HG02571 (cell line): ENCODE results near the gene CAMTA1.

ENCODE experiments used
- ATAC-seq: cut with Tn5 transposase; IDR thresholded peaks from one replicate; pipeline ENCODE4 v1.9.1; 2021; ENCODE audit warnings: mild to moderate bottlenecking, moderate library complexity; ENCODE audit not compliant: unreplicated experiment

CAMTA1 gene

DNA sequence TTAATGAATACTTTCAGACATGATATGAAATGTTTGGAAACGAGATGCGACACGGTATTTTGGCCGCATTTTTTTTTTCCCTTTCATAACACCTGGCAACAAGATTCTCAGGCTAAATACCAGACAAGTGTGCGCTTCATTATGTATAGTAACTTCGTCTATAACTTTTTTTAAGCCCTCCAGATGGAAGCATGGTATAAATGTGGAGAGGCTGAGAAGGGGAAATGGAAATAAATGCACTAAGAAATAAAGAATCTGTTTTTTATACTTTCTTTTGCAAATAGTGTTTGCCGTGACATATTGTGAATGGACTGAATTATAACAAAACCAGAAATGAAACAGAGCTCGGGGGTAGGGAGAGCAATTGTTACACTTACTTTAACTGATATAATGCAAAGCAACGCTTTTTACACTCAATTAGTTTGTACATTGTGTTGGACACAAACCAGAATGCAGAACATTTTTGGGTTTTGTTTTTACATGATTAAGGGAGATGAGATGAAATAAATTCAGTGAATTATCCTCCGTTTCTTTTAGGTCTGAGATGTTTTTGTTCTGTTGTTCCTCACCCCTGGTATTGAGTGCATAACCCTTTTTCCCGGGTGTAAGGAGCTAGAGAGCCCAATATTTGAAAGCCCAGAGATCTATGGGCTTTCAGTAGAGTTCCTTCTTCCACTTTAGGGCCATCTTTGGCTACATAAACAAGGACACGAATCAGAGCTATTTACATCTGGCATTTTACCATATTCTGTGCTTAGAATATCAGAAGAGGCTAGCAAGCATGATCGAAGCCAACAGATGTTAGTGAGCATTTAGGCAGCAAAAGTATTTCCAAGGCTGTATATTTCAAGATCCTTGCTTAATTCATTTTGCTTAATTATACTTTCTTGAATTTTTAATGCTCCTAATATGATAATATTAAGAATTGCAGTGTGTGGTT, 478.0 kb downstream of the CAMTA1 start:
- no peak for ATAC-seq

DNA sequence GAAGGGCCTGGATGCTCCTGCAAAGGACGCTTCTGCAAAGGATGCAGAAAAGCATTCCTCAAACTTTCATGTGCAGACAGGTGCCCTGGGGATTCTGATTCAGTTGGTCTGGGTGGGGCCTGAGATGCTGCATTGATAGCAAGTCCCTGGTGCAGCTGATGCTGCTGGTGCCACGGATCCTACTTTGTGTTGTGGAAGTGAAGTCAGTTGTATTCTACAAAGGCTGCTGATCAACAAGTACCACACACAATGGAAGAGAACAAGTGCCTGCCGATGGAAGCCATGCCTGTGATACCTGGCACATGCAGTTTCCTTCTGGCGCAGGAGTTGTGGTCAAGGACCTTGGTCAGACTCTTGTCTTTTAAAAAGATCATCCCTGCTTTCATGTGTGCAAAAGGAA, 478.8 kb downstream of the CAMTA1 start:
- no peak for ATAC-seq

DNA sequence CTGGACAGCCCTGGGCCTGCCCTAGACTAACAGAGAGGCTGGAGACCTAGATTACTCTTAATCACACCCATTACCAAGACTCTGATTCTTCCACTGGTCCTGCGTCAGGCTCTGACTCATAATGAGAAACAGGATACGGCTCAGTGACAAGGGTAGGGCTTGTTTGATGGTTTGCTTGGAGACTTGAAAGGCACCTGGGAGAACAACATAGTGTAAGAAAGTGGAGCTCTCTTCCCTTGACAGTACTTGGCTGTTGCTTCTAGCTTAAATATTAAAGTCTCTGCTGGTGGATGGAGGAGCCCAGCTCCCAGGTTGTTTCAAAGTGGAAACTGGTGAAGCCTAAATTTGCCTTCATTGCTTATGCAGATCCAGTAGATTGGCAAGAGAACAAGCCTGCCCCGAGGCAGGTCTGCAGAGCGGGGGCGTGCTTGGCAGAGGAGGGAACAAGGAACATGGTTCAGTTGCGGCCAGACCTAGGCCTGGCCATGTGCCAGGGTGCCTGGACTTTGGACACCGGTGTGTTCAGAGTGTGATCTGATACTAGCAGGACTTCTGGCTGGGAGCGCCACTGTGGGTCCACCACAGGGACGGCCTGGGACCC, 480.6 kb downstream of the CAMTA1 start:
- ATAC-seq: no peak

DNA sequence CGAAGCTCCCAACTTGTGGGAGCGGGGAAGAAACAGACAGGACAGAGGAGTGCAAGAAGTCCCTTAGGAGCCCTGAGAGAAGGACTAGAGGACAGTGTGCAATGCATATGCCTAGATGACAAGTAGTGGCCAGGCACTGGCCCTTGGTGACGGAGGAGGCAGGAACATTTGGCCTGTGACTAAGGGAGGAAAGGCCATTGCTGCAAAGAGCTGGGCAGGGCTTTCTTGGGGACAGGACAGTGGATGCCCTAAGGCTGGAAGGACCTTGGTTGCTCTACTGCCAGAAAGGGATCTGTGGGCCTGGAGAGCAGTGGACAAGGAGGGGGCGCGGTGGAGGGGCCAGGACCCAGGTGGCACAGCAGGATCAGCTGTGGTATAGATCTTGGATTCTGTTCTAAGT, 481.3 kb downstream of the CAMTA1 start:
- no peak for ATAC-seq

DNA sequence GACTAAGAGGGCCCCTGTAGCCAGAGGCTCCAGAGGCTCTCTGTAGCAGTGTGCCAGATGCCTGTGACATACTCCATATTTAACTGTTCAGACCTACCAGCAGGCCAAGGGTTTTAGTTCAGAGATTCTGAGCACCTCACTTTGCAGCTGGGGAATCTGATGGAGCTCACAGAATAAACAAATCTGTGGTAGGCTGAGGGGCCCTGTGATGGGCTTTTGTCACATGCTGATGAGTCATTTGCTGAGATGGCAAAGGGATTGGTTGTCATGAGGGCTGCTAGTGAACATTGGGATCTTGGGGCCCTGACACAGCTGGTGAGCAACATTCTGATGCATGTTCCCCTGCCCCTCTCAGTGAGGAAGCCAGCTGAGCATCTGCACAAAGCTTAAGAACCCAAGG, 482.2 kb downstream of the CAMTA1 start:
- ATAC-seq: no peak

DNA sequence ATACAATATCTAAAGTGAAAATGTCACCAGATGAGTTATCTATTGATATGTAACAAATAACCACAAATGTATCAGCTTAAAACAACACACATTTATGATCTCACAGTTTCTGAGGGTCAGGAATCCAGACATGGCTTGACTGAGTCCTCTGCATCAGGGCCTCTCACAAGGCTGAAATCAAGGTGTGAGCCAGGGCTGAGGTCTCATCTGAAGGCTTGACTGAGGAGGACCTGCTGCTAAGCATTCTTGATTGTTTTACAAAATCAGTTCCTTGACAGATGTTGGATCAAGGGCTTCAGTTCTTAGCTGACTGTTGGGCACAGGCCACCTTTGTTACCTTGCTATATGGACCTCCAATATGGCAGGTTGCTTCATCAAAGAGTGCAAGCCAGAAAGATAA, 483.7 kb downstream of the CAMTA1 start:
- no peak for ATAC-seq

DNA sequence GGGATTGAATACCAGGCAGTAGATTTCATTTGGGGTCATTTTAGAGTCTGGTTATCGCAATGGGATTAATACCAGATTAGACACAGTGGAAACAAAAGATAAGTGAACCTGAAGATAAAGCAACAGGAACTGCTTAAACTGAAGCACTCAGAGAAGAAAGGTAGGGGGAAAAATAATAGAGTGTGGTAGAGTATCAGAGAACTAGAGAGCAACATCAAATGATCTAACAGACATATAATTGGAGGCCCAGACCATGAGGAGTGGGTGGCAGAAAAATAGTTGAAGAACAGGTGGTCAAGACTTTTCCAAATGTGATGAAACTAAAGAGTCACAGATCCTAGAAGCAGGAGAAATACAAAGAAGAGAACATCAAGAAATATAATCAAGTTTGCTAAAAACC, 484.3 kb downstream of the CAMTA1 start:
- ATAC-seq: no peak

DNA sequence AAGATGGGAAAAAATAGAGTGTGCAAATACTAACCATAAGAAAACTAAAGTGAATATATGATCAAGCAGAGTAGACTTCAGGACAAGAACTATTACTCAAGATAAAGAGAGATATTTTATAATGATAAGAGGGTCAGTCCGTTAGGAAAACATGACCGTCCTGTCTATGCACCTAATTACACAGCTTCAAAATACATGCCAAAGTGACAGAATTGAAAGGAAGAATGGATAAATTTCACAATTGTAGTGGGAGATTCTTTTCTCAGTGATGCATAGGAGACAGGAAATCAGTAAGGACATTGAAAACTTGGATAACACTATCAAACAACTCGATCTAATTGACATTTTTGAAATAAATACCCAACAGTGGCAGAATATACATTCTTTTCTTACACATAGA, 489.0 kb downstream of the CAMTA1 start:
- ATAC-seq: no peak

DNA sequence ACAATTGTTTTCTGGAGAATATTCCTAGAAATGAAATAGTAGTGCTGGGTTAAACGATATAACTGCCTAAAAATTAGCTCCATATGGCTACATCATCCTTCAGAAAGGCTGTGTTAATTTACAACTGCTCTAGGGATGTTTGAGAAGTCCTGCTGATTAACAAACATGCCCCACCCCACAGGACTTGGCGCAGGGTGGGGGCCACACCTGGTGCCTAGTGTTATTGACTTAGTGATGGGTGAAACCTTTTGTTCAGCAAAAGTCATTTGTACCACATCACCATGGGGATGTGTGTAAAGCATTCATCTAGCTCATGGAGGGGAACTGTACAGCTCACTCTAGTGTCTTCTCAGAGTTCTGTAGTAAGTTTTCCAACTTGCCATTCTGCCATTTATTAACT, 492.8 kb downstream of the CAMTA1 start:
- ATAC-seq: no peak

DNA sequence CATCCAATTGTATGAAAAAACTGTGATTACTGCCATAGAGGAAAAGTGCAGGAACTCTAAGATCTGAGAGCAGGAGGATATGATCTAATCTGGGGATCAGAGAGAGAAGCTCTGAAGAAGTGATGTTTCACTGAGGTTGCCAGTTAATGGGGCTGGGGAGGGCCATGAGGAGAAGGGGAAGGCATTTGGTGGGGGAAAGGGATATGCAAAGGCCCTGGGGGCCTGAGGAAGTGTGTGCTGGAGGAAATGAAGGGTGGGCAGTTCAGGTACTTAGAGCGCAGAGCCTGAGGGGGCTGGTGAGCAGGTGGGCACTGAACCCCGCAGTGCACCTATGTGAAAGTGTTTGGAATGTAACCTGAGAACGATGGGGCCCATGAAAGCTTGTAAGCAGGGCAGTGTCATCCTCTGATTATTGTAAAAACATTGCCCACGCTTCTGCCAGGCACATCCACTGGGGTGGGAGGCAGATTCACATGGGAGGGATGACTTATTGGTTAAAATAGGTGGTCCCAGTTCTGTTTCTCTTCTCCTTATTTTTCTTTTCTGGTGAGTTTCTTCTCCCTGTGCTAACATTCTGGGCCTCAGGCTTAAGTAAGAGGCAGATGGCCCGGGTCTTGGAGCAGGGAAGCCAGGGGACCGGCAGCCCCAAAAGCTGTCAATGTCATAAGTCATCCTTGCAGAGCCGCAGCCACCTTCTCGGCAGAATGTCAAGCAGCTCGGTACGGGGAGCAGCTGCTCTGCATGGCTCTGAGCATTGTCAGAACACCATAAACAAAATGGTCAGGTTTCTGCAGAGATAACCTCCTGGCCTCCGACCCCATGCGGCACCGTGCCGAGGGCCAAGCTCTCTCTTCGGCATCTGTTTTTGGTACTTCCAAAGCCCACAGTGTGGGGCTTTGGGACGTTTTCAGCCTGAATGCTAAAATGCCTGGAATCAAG, 493.8 kb downstream of the CAMTA1 start:
- no peak for ATAC-seq

DNA sequence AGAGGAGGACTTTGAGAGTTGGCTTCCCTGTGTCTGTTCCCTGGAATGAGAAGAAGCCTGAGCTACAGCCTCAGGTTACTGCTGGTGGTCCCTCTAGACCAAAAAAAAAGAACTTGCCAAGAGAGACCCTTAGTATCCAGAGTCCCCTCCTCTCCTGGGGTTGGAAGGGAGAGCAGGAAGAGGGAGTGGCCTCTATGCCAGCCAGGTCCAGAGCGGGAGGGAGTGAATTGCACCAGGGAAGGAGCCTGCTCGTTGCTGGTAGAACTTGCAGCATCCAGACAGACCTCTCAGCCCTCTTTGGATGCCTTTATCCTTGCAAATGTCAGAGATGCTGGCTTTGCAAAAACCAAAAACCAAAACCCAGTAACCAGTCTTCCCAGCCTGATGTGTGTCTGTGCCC, 494.5 kb downstream of the CAMTA1 start:
- ATAC-seq: no peak

DNA sequence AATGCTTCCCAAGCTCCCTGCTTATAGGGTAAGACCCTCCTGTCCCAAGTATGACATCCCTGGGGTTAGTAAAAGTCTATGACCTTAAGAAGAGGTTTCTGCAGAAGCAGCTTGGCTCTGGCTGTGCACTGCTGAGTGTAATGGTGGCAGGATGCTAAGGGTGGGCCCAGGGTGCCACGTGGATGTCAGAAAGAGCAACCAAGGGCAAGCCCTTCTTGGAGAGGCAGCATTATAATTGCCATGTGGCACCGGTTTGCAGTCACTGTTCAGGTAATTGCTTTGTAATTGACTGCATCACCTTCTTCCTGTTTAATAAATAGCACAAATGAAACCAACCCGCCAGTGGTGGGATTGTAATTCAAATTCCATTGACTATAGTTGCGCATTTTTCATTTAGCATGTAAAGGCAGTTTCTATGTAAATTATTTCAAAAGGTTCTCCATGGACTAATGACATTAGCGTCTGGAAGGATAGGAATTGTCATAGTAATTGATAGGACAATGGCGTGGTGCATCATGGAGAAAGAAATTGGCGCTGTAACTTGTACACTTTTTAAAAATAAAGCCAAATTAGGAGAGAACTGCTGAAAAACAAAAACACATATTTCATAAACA, 495.2 kb downstream of the CAMTA1 start:
- no peak for ATAC-seq

DNA sequence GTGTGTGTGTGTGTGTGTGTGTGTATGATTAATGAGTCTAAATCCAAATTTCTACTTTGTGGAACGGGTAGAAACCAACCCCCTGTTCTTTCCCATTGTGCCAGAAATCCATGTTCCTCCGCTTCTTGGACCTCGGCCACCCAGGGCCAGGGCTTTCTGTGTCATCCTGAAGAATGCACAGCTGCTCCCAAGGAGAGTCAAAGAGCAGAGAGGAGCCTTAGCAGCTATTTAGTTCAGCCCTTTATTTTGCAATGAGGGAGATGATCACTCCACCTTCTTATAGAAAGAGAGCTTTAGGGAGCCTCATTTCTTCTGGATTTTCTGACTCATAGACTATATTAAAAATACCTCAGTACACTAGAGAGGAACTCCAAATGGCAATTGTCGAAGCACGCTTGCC, 496.6 kb downstream of the CAMTA1 start:
- ATAC-seq: no peak

DNA sequence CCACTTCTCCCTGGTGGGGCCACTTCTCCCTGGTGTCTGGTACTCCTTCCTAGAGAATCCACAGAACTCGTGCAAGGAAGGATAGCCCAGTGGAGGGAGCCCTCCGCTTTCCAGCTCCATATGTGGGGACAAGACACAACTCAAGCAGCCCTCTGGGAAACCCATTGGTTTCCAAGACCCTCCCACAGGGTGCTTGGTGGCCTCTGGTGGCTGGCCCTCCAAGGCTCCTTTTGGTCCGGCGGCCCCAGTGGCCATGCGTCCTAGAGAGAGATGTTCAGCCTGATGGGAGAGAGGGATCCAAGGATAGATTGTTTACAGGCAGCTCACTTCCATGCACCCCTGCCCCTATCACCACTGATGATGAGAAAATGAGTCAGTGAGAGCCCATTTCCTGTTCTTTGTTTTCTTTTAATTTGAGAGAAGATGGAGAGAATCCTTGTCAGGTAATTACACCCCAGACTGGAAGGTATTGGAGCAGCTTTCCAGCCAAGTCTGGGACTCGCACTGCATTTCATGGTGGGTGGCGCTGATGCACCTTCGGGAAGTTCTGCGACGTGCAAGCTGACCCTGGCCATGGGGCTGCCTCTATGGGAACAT, 499.7 kb downstream of the CAMTA1 start:
- no peak for ATAC-seq

DNA sequence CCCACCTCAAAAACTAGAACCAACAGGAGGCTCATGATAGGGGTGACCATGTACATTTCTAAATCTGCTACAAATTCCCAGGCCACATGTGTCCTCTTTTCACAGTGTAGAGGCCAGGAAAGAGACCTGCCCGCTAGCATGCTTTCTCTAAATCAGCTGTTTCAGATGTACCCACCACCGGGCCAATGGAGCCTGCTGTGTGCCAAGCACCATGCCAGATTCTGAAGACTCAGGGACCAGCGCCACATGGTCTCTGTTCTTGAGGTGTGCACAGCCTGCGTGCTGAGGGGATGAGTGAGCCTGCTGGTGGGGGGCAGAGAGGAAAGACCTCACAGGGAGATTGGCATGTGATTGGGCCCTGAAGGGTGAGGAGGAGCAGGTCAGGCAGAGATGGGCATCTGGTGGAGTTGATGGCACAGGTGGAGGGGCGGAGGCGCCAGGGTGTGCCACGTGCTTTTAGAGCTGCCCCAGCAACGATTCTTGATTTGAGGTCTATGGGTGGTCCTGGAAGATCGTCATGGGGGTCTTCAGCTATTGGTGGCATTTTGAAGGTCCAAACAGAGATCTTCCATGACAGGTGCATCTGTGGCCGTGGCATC, 500.7 kb downstream of the CAMTA1 start:
- ATAC-seq: no peak

DNA sequence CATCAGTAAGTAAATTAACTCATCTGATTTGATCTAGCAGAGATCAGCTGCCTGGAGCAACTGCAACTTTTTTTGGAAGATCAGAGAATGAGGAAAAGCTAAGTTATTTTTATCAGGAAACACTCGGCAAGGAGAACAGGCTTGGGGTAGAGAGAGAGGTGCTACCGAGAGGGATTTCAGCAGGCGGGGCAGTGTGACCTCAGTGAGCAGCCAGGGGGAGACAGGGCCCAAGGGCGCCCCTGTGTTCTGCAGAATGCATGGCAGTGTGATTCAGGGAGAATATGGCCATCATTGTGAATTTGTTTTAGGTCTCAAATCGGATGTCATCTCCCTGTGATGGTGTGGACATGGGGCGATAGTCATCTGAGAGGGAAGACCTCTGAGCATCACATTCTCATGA, 501.8 kb downstream of the CAMTA1 start:
- ATAC-seq: no peak

DNA sequence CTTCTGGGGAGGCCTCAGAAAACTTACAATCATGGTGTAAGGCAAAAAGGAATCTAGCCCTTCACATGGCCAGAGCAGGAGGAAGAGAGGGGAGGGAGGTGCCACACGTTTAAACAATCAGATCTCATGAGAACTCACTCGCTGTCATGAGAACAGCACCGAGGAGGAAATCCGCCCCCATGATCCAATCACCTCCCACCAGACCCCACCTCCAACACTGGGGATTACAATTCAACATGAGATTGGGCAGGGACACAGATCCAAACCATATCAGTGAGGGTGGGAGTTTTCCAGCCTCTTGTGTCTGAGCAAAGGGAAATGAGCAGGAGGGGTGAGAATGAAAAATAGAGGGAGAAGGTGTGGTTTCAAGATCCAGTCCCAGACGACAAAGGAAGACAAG, 503.7 kb downstream of the CAMTA1 start:
- no peak for ATAC-seq

DNA sequence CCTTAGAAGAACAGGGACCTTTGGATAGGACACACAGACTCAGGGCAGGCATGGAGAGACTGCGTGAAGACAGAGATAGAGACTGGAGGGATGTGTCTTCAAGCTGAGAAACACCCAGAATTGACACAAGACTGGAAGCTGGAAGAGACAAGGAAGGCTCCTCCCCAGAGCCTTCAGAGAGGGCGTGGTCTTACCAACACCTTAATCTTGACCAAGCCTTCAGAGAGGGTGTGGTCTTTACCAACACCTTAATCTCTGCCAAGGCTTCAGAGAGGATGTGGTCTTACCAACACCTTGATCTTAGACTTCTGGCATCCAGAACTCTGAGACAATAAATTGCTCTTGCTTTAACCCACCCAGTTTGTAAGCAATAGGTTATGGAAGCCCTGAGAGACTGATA, 504.4 kb downstream of the CAMTA1 start:
- no peak for ATAC-seq

DNA sequence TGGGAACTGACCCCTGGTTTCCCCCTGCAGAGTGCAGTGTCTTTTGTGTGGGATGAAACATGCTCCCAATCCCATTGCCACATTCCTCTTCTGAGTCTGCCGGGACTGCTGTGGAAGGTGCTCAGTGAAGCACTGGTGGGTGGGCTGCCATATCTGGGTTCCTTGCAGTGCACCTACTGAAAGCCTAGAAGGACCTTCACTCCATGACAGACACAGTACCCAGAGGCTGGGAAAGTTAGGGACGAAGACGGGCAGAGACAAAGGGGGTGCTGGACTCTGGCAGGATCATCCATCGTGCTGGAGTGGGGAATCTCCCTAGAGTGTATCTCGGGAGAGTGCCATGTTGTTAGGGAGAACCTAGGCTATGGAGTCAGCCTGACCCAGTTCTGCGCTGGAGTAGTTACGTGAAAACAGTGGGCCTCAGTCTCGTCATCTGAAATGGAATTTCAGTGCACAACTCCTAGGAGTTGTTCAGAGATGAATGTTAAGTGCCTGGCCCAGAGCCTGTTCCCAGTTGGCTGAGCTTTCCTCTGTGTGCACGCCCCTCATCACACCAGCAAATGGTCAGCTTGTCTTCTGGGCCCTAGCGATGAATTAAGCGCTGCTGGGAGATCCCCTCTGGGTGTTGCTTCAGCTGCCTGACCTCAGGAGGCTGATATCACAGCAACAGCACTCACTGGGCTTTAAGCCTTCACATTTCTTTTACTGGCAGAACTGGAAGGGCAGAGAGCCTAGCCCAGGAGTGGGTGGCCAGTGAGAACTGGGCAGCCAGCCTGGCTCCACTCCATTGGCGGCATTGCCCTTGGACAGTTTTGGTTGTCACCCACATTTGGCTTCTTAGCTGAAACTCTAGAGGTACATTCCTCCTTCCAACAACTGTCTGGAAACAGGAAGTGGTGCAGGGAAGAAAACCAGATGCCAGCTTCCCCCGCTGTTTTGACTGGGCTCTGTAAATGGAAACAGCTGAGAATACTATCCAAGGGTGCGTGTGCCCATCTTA, 506.0 kb downstream of the CAMTA1 start:
- no peak for ATAC-seq
